Right lobe of liver (tissue), 4 donors: Measurements from ENCODE around the gene CCL4L2.
"Not testable (repeated sequence)": the region's sequence is repeated elsewhere in the genome, so short reads cannot be mapped to it uniquely, and the experiment has no call there.

Experiments
- CTCF ChIP-seq, 4 donors: fragments of 200-600 bp in 3 of 4; fragments of 450-650 bp in 1 of 4; IDR thresholded peaks; one replicate each; pipeline versions ENCODE4 v1.5.1 to v1.8.0; 2016 to 2022; ENCODE audit warnings: antibody characterized with exemption in 4 of 4, mild to moderate bottlenecking in 2 of 4
- POLR2A ChIP-seq: fragments of 450-650 bp; IDR thresholded peaks from one replicate; pipeline ENCODE4 v1.6.1; 2017; ENCODE audit warnings: antibody characterized with exemption, mild to moderate bottlenecking
- donor health status: DM: no; HTN: no; CAD: no.
- donor health status: DM: no; HTN: no; CAD: no.
- donor health status: DM: no; HTN: yes; CAD: no.

DNA sequence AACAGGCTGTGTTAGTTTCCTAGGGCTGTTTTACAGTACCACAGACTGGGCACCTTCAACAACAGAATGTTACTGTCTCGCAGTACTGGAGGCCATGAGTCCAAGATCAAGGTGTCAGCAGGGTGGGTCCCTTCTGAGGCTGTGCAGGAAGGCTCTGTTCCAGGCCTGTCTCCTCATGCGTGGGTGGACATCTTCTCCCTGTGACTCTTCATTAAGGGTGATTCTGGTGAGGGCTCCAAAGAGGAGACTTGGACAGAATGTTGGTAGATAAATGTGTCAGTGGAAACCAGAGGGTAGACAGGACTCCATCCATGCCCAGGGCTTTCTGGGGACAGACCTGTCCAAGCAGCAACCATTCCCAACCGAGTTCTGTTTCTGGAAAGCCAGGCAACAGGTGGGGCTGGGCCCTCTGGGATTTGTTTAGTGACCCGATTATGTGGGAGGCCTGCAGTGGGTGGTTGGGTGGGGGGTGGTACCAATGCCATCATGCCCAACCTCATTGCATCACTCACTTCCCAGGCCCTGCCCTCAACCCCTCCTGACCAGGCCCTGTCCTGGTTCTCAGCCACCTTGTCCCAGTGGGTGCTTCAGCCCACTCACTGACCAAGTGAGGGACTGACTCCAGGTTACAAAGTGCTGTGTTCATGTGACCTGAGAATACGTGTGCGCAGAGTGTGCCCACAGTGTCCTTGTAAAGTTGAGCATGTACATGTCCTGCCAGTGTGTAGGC is 29.3 kb upstream of the CCL4L2 start:
- TF ChIP-seq CTCF (IDR thresholded peaks at IDR 0.05); POLR2A: not testable (repeated sequence)
